ENCODE results near the gene SAP30L. TPM values are rescaled to one million over a fixed set of nuclear protein-coding genes. Genes with fewer than 3 reads are reported as not detected.

Gene SAP30L
- total and polyA plus RNA-seq, 2 experiments from 2014 or later: 21.4 to 29.3 TPM

DNA sequence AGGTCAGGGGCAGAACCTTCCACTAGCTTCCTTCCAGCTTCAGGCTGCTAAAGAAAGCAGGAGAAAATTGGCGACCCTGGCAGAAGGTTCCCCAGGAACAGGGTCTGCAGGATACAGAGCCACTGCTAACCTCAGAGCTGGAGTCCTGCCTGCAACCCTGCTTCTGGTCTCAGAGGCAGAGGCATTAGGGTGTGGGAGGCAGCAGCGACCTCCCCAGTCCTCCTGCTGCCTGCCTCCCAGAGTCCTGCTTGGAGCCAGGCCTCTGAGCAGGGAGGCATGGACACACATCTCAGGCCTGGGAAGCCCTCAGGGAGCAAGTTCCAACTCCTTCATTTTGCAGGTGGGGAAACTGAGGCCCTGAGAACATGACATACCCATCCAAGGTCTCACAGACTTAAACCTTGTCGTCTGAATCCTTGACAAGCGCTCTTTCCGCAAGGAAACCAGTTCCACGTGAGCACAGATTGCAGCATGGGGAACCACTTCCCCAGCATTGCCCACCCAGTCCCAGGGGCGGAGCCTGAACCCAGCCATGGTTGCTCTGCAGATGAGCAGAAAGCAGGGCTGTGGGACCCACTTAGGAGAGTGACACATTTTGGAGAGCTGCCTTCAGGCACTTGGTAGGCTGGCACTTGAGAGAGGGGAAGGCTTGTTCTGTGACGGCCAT lies 60.4 kb downstream of the SAP30L start (continued):
- TF ChIP-seq, protein P1, sequence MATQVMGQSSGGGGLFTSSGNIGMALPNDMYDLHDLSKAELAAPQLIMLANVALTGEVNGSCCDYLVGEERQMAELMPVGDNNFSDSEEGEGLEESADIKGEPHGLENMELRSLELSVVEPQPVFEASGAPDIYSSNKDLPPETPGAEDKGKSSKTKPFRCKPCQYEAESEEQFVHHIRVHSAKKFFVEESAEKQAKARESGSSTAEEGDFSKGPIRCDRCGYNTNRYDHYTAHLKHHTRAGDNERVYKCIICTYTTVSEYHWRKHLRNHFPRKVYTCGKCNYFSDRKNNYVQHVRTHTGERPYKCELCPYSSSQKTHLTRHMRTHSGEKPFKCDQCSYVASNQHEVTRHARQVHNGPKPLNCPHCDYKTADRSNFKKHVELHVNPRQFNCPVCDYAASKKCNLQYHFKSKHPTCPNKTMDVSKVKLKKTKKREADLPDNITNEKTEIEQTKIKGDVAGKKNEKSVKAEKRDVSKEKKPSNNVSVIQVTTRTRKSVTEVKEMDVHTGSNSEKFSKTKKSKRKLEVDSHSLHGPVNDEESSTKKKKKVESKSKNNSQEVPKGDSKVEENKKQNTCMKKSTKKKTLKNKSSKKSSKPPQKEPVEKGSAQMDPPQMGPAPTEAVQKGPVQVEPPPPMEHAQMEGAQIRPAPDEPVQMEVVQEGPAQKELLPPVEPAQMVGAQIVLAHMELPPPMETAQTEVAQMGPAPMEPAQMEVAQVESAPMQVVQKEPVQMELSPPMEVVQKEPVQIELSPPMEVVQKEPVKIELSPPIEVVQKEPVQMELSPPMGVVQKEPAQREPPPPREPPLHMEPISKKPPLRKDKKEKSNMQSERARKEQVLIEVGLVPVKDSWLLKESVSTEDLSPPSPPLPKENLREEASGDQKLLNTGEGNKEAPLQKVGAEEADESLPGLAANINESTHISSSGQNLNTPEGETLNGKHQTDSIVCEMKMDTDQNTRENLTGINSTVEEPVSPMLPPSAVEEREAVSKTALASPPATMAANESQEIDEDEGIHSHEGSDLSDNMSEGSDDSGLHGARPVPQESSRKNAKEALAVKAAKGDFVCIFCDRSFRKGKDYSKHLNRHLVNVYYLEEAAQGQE (IDR thresholded peaks at IDR 0.05; ENCODE audit: unreplicated experiment): no peak
- TF ChIP-seq, protein P2, sequence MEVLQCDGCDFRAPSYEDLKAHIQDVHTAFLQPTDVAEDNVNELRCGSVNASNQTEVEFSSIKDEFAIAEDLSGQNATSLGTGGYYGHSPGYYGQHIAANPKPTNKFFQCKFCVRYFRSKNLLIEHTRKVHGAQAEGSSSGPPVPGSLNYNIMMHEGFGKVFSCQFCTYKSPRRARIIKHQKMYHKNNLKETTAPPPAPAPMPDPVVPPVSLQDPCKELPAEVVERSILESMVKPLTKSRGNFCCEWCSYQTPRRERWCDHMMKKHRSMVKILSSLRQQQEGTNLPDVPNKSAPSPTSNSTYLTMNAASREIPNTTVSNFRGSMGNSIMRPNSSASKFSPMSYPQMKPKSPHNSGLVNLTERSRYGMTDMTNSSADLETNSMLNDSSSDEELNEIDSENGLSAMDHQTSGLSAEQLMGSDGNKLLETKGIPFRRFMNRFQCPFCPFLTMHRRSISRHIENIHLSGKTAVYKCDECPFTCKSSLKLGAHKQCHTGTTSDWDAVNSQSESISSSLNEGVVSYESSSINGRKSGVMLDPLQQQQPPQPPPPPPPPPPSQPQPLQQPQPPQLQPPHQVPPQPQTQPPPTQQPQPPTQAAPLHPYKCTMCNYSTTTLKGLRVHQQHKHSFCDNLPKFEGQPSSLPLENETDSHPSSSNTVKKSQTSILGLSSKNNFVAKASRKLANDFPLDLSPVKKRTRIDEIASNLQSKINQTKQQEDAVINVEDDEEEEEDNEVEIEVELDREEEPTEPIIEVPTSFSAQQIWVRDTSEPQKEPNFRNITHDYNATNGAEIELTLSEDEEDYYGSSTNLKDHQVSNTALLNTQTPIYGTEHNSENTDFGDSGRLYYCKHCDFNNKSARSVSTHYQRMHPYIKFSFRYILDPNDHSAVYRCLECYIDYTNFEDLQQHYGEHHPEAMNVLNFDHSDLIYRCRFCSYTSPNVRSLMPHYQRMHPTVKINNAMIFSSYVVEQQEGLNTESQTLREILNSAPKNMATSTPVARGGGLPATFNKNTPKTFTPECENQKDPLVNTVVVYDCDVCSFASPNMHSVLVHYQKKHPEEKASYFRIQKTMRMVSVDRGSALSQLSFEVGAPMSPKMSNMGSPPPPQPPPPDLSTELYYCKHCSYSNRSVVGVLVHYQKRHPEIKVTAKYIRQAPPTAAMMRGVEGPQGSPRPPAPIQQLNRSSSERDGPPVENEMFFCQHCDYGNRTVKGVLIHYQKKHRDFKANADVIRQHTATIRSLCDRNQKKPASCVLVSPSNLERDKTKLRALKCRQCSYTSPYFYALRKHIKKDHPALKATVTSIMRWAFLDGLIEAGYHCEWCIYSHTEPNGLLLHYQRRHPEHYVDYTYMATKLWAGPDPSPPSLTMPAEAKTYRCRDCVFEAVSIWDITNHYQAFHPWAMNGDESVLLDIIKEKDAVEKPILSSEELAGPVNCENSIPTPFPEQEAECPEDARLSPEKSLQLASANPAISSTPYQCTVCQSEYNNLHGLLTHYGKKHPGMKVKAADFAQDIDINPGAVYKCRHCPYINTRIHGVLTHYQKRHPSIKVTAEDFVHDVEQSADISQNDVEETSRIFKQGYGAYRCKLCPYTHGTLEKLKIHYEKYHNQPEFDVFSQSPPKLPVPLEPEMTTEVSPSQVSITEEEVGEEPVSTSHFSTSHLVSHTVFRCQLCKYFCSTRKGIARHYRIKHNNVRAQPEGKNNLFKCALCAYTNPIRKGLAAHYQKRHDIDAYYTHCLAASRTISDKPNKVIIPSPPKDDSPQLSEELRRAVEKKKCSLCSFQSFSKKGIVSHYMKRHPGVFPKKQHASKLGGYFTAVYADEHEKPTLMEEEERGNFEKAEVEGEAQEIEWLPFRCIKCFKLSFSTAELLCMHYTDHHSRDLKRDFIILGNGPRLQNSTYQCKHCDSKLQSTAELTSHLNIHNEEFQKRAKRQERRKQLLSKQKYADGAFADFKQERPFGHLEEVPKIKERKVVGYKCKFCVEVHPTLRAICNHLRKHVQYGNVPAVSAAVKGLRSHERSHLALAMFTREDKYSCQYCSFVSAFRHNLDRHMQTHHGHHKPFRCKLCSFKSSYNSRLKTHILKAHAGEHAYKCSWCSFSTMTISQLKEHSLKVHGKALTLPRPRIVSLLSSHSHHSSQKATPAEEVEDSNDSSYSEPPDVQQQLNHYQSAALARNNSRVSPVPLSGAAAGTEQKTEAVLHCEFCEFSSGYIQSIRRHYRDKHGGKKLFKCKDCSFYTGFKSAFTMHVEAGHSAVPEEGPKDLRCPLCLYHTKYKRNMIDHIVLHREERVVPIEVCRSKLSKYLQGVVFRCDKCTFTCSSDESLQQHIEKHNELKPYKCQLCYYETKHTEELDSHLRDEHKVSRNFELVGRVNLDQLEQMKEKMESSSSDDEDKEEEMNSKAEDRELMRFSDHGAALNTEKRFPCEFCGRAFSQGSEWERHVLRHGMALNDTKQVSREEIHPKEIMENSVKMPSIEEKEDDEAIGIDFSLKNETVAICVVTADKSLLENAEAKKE (CRISPR knock-in tag; IDR thresholded peaks at IDR 0.05): no peak
- TF ChIP-seq ZNF114 (CRISPR knock-in tag; IDR thresholded peaks at IDR 0.05) (no peak), EZH2phosphoT487 (IDR thresholded peaks at IDR 0.05; ENCODE audit: unreplicated experiment) (no peak)

- no peak overlapping the region for H3K4me3 Mint-ChIP-seq
- Histone ChIP-seq H3K36me3 (ENCODE audit: insufficient read depth) (no peaks in the 10 kb centered on the region), H3K4me3 (no peak overlapping the region), H3K9me2 (ENCODE audit: insufficient read depth) (no peaks in the 10 kb centered on the region), H4K20me1 (replicated peaks; ENCODE audit: insufficient read depth) (no peaks in the 10 kb centered on the region), H3K79me2 (replicated peaks; ENCODE audit: insufficient read depth) (no peaks in the 10 kb centered on the region), H2AFZ (no peak overlapping the region), H3K4me1 (ENCODE audit: insufficient read depth) (no peaks in the 10 kb centered on the region; the same call in 1 of the 2 replicates), H3K27me3 (ENCODE audit: insufficient read depth) (no peaks in the 10 kb centered on the region), H3K27ac (ENCODE audit: low read depth) (no peak overlapping the region), H3F3A (replicated peaks; ENCODE audit: low read depth) (no peaks in the 10 kb centered on the region), H3K4me2 (no peak overlapping the region)
- H3K36me3 Mint-ChIP-seq (ENCODE audit: low read depth): no peaks in the 10 kb centered on the region
- H3K4me1 Mint-ChIP-seq: peaks cover 10% of the 10 kb centered on the region
- no peak for ATAC-seq
- no peaks in the 10 kb centered on the region for H3K9me3 Mint-ChIP-seq
- no peak overlapping the region for H3K27ac Mint-ChIP-seq
- H3K27me3 Mint-ChIP-seq (ENCODE audit: insufficient read depth, low read depth, poor library complexity): peaks cover 3% of the 10 kb centered on the region
- no peak for DNase-seq (ENCODE audit: low spot score)
- TF ChIP-seq, protein P3, sequence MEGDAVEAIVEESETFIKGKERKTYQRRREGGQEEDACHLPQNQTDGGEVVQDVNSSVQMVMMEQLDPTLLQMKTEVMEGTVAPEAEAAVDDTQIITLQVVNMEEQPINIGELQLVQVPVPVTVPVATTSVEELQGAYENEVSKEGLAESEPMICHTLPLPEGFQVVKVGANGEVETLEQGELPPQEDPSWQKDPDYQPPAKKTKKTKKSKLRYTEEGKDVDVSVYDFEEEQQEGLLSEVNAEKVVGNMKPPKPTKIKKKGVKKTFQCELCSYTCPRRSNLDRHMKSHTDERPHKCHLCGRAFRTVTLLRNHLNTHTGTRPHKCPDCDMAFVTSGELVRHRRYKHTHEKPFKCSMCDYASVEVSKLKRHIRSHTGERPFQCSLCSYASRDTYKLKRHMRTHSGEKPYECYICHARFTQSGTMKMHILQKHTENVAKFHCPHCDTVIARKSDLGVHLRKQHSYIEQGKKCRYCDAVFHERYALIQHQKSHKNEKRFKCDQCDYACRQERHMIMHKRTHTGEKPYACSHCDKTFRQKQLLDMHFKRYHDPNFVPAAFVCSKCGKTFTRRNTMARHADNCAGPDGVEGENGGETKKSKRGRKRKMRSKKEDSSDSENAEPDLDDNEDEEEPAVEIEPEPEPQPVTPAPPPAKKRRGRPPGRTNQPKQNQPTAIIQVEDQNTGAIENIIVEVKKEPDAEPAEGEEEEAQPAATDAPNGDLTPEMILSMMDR (conservative IDR thresholded peaks at IDR 0.05; ENCODE audit: low read depth in 2 of 2): no peak
- TF ChIP-seq CREB1 (CRISPR knock-in tag; IDR thresholded peaks at IDR 0.05; ENCODE audit: low read depth): no peak
- no peak for TF ChIP-seq JUNB (IDR thresholded peaks at IDR 0.05; ENCODE audit: unreplicated experiment)
- no peak for TF ChIP-seq STAT1 (IDR thresholded peaks at IDR 0.05; ENCODE audit: unreplicated experiment)
- no peak for TF ChIP-seq EZH2 (IDR thresholded peaks at IDR 0.05; ENCODE audit: low read depth, unreplicated experiment)
- TF ChIP-seq, protein P1 (IDR thresholded peaks at IDR 0.05; ENCODE audit: unreplicated experiment): no peak
These were observed 60.9 kb downstream of the SAP30L start for GRCh38 chr5:154506716-154507080.
